GM12878 (cell line): ENCODE measurements around the gene ZNF32. TPM values are rescaled to one million over a fixed set of nuclear protein-coding genes. Genes with fewer than 3 reads are reported as not detected.
"Not testable (repeated sequence)": the region's sequence is repeated elsewhere in the genome, so short reads cannot be mapped to it uniquely, and the experiment has no call there.

Experiments used
- ATAC-seq: fragments of 200-7000 bp; cut with Tn5 transposase; 3 replicates; pipeline ENCODE4 v1.9.1; 2020; ENCODE audit warnings: mild to moderate bottlenecking, moderate library complexity
- BruUV-seq: library from RNA; stranded (reverse); fragments of 400-500 nt; replicated peaks from 2 replicates; lab custom pipeline; 2021; lab: Mats Ljungman, UMichigan
- CTCF ChIA-PET: fragments of 300-600 bp; sonication (Branson Sonifier 250); formaldehyde crosslinking; extraction: SDS; loops from one replicate; lab custom pipeline; 2021; ENCODE audit warnings: inconsistent platforms; lab: Yijun Ruan, JAX
- POLR2A ChIA-PET: fragments of 350-600 bp; formaldehyde crosslinking; extraction: SDS; loops from one replicate; lab custom pipeline; 2021; ENCODE audit warnings: inconsistent platforms; lab: Charles Lee
- RAD21 ChIA-PET: fragments of 300-600 bp; sonication (Branson Sonifier 250); formaldehyde crosslinking; loops from one replicate; lab custom pipeline; 2023; ENCODE audit warnings: antibody characterized with exemption; ENCODE audit not compliant: unreplicated experiment; lab: Charles Lee
- SMC1A ChIA-PET: fragments of 300-600 bp; sonication (Branson Sonifier 250); formaldehyde crosslinking; loops from one replicate; lab custom pipeline; 2023; ENCODE audit not compliant: unreplicated experiment, uncharacterized antibody; lab: Charles Lee
- DNase-seq: peaks from one replicate; pipeline ENCODE4 v3.0.0-alpha.2; 2011; ENCODE audit warnings: low read depth, low spot score
- FAIRE-seq: peaks from 3 replicates; lab custom pipeline; 2011; peaks lifted over from hg19 to GRCh38; lab: Jason Lieb, UNC
- H2AFZ ChIP-seq: 2 replicates; pipeline ENCODE4 v1.6.0; 2011; ENCODE audit warnings: low read depth, low read length, control low read depth; ENCODE audit not compliant: control insufficient read depth
- H3K27ac ChIP-seq: 2 replicates; pipeline ENCODE4 v1.5.1; 2011; ENCODE audit warnings: control low read depth; ENCODE audit not compliant: control insufficient read depth, insufficient read depth
- H3K27me3 ChIP-seq, 2 experiments: replicated peaks in 1 of 2; 2 replicates each; pipeline versions ENCODE4 v1.6.0 to v1.6.1; 2011; ENCODE audit warnings: low read length in 1 of 2; ENCODE audit not compliant: control insufficient read depth in 2 of 2, insufficient read depth in 2 of 2
- H3K36me3 ChIP-seq, 2 experiments: 2 replicates each; pipeline ENCODE4 v1.5.1; 2011; ENCODE audit warnings: low read length in 1 of 2; ENCODE audit not compliant: control insufficient read depth in 2 of 2, insufficient read depth in 2 of 2
- H3K4me1 ChIP-seq: 2 replicates; pipeline ENCODE4 v1.6.1; 2011; ENCODE audit warnings: mild to moderate bottlenecking, low read length, moderate library complexity, mixed read lengths; ENCODE audit not compliant: control insufficient read depth, insufficient read depth
- H3K4me2 ChIP-seq: 2 replicates; pipeline ENCODE4 v1.6.0; 2011; ENCODE audit warnings: control low read depth; ENCODE audit not compliant: control insufficient read depth, insufficient read depth
- H3K4me3 ChIP-seq: fragments of 200-600 bp; sonication (generic); 2 replicates; pipeline ENCODE4 v1.5.1; 2016
- H3K79me2 ChIP-seq: 2 replicates; pipeline ENCODE4 v1.6.0; 2011; ENCODE audit warnings: low read length; ENCODE audit not compliant: control insufficient read depth, insufficient read depth
- H3K9ac ChIP-seq: 2 replicates; pipeline ENCODE4 v1.8.0; 2011; ENCODE audit warnings: low read length, control low read depth, mixed read lengths; ENCODE audit not compliant: control insufficient read depth, insufficient read depth
- H3K9me3 ChIP-seq: replicated peaks from 3 replicates; pipeline ENCODE4 v1.5.1; 2011; ENCODE audit warnings: mild to moderate bottlenecking, low read length; ENCODE audit not compliant: control insufficient read depth, insufficient read depth
- H4K20me1 ChIP-seq: 2 replicates; pipeline ENCODE4 v1.6.0; 2011; ENCODE audit not compliant: control insufficient read depth, insufficient read depth
- BCL3 ChIP-seq: IDR thresholded peaks from 2 replicates; pipeline ENCODE4 v1.6.1; 2011; ENCODE audit warnings: borderline replicate concordance, low read depth, mild to moderate bottlenecking, moderate library complexity, low read length; ENCODE audit not compliant: insufficient read depth, poor library complexity, severe bottlenecking
- BHLHE40 ChIP-seq, 2 experiments: fragments of 450-650 bp in 1 of 2; IDR thresholded peaks; 2 replicates each; pipeline ENCODE4 v1.6.1; 2011 to 2017; ENCODE audit warnings: low read depth in 2 of 2, borderline replicate concordance in 1 of 2, improper control_type of control experiment in 1 of 2, low read length in 1 of 2, mild to moderate bottlenecking in 1 of 2
- CREM ChIP-seq: IDR thresholded peaks from 2 replicates; pipeline ENCODE4 v1.6.1; 2014; ENCODE audit warnings: antibody characterized with exemption, low read depth
- E4F1 ChIP-seq: fragments of 450-650 bp; IDR thresholded peaks from 2 replicates; pipeline ENCODE4 v1.6.1; 2018; ENCODE audit warnings: borderline replicate concordance, mild to moderate bottlenecking; ENCODE audit not compliant: partially characterized antibody
- FOXK2 ChIP-seq: fragments of 450-650 bp; IDR thresholded peaks from 2 replicates; pipeline ENCODE4 v1.6.1; 2017; ENCODE audit warnings: mild to moderate bottlenecking, moderate library complexity
- MLLT1 ChIP-seq: fragments of 450-650 bp; IDR thresholded peaks from 2 replicates; pipeline ENCODE4 v1.6.1; 2016; ENCODE audit warnings: mild to moderate bottlenecking
- NFXL1 ChIP-seq: fragments of 450-650 bp; IDR thresholded peaks from 2 replicates; pipeline ENCODE4 v1.6.1; 2017; ENCODE audit warnings: antibody characterized with exemption, mild to moderate bottlenecking, borderline replicate concordance
- PAX8 ChIP-seq: fragments of 450-650 bp; IDR thresholded peaks from 2 replicates; pipeline ENCODE4 v1.6.1; 2017; ENCODE audit warnings: mild to moderate bottlenecking, moderate library complexity
- PML ChIP-seq: IDR thresholded peaks from 2 replicates; pipeline ENCODE4 v1.6.1; 2012; ENCODE audit warnings: low read length, inconsistent platforms
- RBBP5 ChIP-seq: fragments of 200-600 bp; sonication (generic); conservative IDR thresholded peaks from 2 replicates; pipeline ENCODE4 v1.6.1; 2016
- RFX5 ChIP-seq: IDR thresholded peaks from 2 replicates; pipeline ENCODE4 v1.6.1; 2011; ENCODE audit warnings: low read depth, low read length, improper control_type of control experiment
- WGBS: methylation state at CpG from one replicate; pipeline ENCODE4 v1.1.6; 2016; ENCODE audit warnings: low lambda C conversion rate; ENCODE audit not compliant: insufficient replicate concordance, insufficient coverage; ENCODE audit errors: missing lambda C conversion rate; 5-methylcytosine and 5-hydroxymethylcytosine counted together
- in situ Hi-C: fragments of 300-500 bp; cut with MboI; formaldehyde crosslinking; loops from 9 replicates; pipeline ENCODE4 v1.14.3; 2018; ENCODE audit warnings: mixed read lengths
- intact Hi-C: fragments of 100-400 bp; cut with micrococcal nuclease; formaldehyde crosslinking; loops from one replicate; pipeline ENCODE4 v1.14.2; 2022; ENCODE audit not compliant: unreplicated experiment
- polyA plus RNA-seq, 11 experiments: library from polyadenylated mRNA; depleted of rRNA in 4 of 11; unstranded in 6 of 11; stranded (reverse) in 5 of 11; fragments of >200 nt; fragmentation: Nextera tagmentation in 4 of 11; fragmentation: Illumina TruSeq in 1 of 11; extraction: Ambion mirVana in 4 of 11; extraction: Trizol in 1 of 11; gene quantifications; 1 replicate in 1 of 11; 2 replicates in 10 of 11; pipeline versions ENCODE4 v1.2.1 to v1.2.3, GENCODE V29; 2011 to 2016; ENCODE audit warnings: inconsistent platforms in 2 of 11, missing spikeins in 2 of 11, low read depth in 1 of 11
- total RNA-seq, 4 experiments: library from RNA; depleted of rRNA in 3 of 4; stranded (reverse); fragments of >200 nt in 3 of 4; fragmentation: Illumina TruSeq in 1 of 4; extraction: Trizol in 1 of 4; gene quantifications; 2 replicates each; pipeline versions ENCODE4 v1.2.1 to v1.2.3, GENCODE V29; 2013 to 2021

ZNF32 gene
- total and polyA plus RNA-seq, 10 of the 15 experiments (the other 5 are each of a cell fraction or from before 2014, with no cell fraction given) = 1.9 to 23.0 (median 3.4) TPM

GRCh38 chr10:43601576-43601975 is 47.1 kb downstream of the ZNF32 start:
- intact Hi-C loops, H2AFZ ChIP-seq, H3K27ac ChIP-seq, H4K20me1 ChIP-seq, in situ Hi-C loops, H3K36me3 ChIP-seq, ATAC-seq, H3K4me3 ChIP-seq, BruUV-seq, H3K4me1 ChIP-seq, H3K9me3 ChIP-seq, RAD21 ChIA-PET, H3K9ac ChIP-seq, H3K4me2 ChIP-seq, H3K79me2 ChIP-seq, H3K27me3 ChIP-seq, DNase-seq, FAIRE-seq, POLR2A ChIA-PET: not testable (repeated sequence)
- ChIA-PET SMC1A (interaction anchor here (0.6 kb wide), 1 partner anchor 1366 kb away, joined by 3 read pairs; no protein-coding TSS in a partner anchor), CTCF (interaction anchor here (0.6 kb wide), 1 partner anchor 61 kb away, joined by 3 read pairs; no protein-coding TSS in a partner anchor)
- 65% methylated on average over 6 of the region's 6 CpGs for WGBS

- no peak overlapping the region for H3K9ac ChIP-seq
- ChIA-PET RAD21 (no interaction called here), POLR2A (no interaction called here), CTCF (no interaction called here), SMC1A (interaction anchor here (2.0 kb wide), 1 partner anchor 12 kb away, joined by 6 read pairs; no protein-coding TSS in a partner anchor)
- in situ Hi-C loops = no loop called here
- DNase-seq (no peak), FAIRE-seq (no peak), ATAC-seq (no peak)
- H2AFZ ChIP-seq = no peak overlapping the region
- no TSS peak for BruUV-seq
- H3K36me3 ChIP-seq = no peaks in the 10 kb centered on the region
- WGBS = 27% methylated on average over 2 of the region's 2 CpGs
- H3K9me3 ChIP-seq = peaks cover 6% of the 10 kb centered on the region; the same call in 2 of the 3 replicates
- H3K4me3 ChIP-seq = no peak overlapping the region
- H3K27me3 ChIP-seq = no peaks in the 10 kb centered on the region
- no peak overlapping the region for H3K27ac ChIP-seq
- no peaks in the 10 kb centered on the region for H4K20me1 ChIP-seq
- H3K79me2 ChIP-seq = no peaks in the 10 kb centered on the region
- H3K4me1 ChIP-seq = peaks cover 21% of the 10 kb centered on the region
- no peak overlapping the region for H3K4me2 ChIP-seq
- intact Hi-C loops = loop anchor here (5.0 kb wide), 1 partner anchor 192 kb away; the partner anchor contains the start of gene HNRNPF
- TF ChIP-seq FOXK2 = no peak
- TF ChIP-seq BHLHE40 (IDR thresholded peaks at IDR 0.05; ENCODE audit: borderline replicate concordance in 1 of 2, low read depth in 2 of 2, low read length in 1 of 2) = no peak
- TF ChIP-seq E4F1 = no peak
- no peak for TF ChIP-seq NFXL1
- no peak for TF ChIP-seq PML
- TF ChIP-seq BCL3 = no peak
- no peak for TF ChIP-seq MLLT1
- TF ChIP-seq RBBP5 = no peak
- TF ChIP-seq PAX8 = no peak
- no peak for TF ChIP-seq RFX5
- no peak for TF ChIP-seq CREM
Measured at GRCh38 chr10:43599333-43599732, 49.3 kb downstream of the ZNF32 start.
